GM21723 (cell line): ENCODE data around the gene ARAP2.
A peak's percentile ranks its signal among the peaks of the same experiment; 100 is the strongest.

Experiments used
- ATAC-seq: cut with Tn5 transposase; IDR thresholded peaks from one replicate; pipeline ENCODE4 v1.9.1; 2021; ENCODE audit warnings: mild to moderate bottlenecking, moderate library complexity; ENCODE audit not compliant: unreplicated experiment

Gene ARAP2

GRCh38 chr4:36244257-36245082 lies at the start of gene ARAP2:
ARAP2 (minus strand) TSS chr4:36244514; CDS start chr4:36229486, 15,028 bp downstream.
- peak; percentile 61 for ATAC-seq

DNA sequence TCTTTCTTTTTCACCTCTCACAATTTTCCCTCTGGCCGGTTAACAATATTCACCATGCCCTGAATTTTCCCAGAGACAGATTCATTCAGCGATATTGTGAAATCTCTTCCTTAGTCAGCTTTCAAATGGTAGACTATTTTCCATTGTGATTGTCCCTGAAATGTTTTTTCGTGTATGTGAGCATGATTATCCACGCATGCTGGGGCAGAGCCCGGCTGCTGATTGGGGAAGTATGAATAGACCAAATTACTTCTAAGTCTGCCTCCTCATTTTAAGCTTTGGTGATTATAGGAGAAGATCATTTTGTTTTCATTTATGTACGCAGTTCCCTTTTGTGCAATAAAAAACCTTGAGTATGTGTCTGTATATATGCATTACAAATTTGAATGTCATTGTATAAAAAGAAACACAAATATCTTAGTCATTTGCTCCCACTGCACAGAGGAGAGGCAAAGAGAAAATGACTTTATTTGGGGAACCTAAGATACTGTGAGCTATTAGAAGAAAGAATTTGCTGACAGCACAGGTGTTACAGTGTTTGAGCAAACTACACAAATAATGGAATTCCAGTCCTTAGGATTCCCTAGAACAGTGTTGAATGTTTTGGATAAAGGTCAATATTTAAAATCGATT lies 48.4 kb upstream of the ARAP2 start:
- ATAC-seq = no peak

- ATAC-seq = no peak
These were observed 46.3 kb upstream of the ARAP2 start for GRCh38 chr4:36290641-36291040.

DNA sequence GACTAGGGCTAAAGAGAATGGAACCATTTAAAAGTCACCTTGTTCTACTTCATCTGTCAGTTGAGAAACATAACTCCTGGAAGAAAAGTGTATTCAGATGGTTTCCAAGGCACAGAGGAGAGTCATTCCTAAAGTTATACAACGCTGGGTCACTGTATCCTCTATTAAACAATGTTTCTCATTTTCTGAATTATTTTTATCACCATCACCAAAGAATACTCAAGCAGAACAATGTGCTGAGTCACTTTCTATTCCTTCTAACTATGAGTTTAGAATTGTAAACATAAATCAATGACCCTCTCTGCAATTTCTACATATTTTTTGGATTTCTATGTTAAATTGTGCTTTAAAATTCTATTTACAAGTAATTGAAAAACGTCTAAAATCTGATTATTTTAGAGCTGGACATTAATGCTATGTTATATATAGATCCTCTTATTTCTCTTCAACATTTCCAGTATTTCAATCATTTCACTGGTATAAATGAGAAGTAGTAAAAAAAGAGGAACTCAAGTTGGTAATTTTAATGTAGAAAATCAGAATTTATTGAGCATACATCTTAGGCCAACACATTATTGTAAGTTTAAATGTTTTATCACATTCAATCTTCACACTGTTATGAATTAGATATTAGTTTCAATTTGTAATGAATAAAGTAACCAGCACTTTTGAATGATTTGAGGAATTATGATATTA lies 44.6 kb upstream of the ARAP2 start:
- ATAC-seq = no peak

DNA sequence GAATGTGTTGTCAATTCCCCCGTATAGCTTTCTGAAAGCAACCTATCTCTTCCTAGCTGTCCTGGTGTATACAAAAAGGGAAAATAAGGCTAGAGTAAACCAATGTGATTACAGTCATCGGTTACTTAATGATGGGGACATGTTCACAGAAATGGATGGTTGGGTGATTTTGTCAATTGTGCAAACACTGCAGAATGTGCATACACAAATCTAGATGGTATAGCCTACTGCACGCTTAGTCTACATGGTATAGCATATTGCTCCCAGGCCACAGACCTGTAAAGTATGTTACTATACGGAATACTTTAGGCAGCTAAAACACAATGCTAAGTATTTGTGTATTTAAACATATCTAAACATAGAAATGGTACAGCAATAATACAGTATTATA lies 42.2 kb upstream of the ARAP2 start:
- peak; percentile 18 for ATAC-seq

GRCh38 chr4:36285784-36286480 lies 41.6 kb upstream of the ARAP2 start:
- ATAC-seq = peak; percentile 98

GRCh38 chr4:36283912-36284465 lies 39.7 kb upstream of the ARAP2 start:
- ATAC-seq = no peak

GRCh38 chr4:36282503-36283030 lies 38.3 kb upstream of the ARAP2 start:
- no peak for ATAC-seq

- ATAC-seq = no peak
These were observed 37.2 kb upstream of the ARAP2 start, which contains the start of gene DTHD1 for GRCh38 chr4:36281384-36282106. DTHD1 (plus strand) TSS chr4:36281616; CDS start chr4:36281759, 143 bp downstream.

GRCh38 chr4:36280555-36280954 lies 36.2 kb upstream of the ARAP2 start:
- no peak for ATAC-seq

- ATAC-seq = no peak
These were observed 34.5 kb upstream of the ARAP2 start for GRCh38 chr4:36278789-36279188.

- ATAC-seq = no peak
These were observed 33.2 kb upstream of the ARAP2 start for GRCh38 chr4:36277533-36277932.

GRCh38 chr4:36274158-36274557 lies 29.8 kb upstream of the ARAP2 start:
- no peak for ATAC-seq

DNA sequence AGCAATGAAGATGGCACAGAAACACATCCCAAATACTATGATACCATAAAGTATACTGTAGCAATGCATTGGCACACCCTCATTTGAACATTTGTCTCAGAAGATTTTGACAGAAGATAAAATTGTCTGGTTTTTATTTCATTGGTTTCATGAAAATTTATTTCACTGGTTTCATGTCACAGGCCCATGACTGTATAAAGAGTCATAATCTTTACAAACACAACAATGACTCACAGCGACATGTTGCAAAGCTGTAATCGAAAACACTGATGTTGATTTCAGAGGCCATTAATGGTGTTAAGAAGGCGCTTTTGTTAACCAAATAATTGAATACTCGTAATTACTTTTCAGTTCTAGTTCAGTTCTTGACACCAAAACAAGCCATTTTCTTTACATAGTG lies 29.0 kb upstream of the ARAP2 start:
- ATAC-seq = no peak

- no peak for ATAC-seq
These were observed 25.3 kb upstream of the ARAP2 start for GRCh38 chr4:36269533-36270173.

- ATAC-seq = no peak
These were observed 24.8 kb upstream of the ARAP2 start for GRCh38 chr4:36269101-36269500.

DNA sequence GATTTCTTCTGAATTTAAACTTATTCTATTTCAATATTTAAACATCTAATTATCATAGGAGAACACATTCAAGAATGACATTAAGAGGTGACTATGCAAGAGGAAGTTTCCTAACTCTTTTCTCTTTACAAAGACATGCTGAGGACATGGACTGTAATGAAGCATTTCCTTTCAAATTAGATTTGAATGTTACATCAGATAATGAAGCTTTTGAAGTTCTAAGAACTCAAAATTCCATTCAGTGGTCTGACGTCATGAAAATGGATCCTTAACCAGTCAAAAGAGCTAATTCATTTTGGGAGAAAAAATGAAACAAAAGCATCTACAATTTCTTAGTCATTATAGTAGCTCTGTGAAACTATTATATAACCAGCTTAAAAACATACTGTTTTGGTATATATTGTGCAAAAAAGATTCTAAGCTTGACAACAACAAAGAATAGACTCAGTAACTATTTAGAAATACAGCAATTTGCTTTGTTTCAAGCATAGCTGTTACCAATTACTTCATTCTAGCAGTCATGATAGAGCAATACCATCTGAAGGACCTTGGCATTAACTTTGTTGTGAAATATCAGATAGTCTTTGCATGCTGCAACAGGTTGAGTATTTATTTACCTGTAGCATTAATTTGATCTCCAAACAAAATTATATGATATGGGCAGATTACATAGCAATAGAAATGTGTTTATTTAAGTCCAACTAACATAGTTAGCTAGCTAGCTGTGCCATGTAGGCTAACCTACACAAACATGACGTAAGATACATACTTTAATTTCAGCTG lies 23.4 kb upstream of the ARAP2 start:
- no peak for ATAC-seq

DNA sequence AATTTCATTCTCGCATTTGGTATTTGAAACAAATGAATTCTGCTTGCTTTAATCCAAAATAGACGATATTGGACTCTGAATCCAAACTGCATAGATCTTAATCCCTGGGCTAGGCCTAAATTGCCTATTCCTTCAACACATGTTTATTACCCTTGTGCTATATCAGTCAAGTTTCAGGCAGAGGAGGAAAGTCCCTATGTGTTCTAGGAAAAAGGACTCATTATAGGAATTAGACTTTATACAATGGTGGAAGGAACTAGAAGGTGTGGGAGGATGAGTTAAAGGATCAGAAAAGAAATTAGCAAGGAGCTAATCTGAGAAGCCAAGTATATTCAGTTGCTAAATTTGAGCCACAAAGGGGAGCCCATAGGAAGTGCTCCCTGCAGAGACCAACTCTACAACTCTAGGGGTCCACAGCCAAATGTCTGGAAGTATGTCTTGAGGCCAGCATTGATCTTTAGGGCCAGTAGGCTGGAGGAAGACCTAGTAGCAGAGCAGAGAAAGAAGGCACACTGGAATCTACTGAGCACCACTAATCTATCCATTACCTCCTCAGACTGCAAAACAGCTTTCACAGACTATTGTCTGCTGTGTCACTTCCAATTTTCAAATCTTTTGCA lies 20.0 kb upstream of the ARAP2 start:
- ATAC-seq = no peak
